ENCODE measurements around the gene CEP72. TPM values are rescaled to one million over a fixed set of nuclear protein-coding genes. Genes with fewer than 3 reads are reported as not detected.

Gene CEP72
- total RNA-seq, 3 donors from 2014 or later: 1.9 to 10.5 (median 4.3) TPM

DNA sequence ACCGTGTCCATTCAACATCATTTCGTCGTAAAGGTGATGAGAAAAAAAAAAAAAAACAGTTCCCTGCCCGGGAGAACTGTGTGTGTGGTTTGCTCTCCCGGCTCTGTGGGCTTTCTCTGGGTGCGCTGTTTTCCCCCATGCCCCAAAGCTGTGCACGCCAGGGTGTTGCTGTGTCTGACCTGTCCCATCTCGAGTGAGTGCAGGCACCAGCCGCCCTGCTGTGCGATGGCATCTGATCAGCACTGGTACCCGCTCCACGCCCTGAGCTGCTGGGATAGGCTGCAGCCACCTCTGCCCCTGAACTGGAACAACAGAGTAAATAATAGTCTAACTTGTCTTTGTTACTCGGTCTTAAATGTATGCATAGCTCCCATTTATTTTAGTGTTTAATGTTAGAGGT, 33.3 kb downstream of the CEP72 start:
- no peaks in the 10 kb centered on the region for H3K36me3 ChIP-seq
- intact Hi-C loops (cut with DNase I; ENCODE audit: low total_unique reads): no loop called here
- DNase-seq (ENCODE audit: low spot score in 2 of 2): no peak

GRCh38 chr5:646396-647201, 34.5 kb downstream of the CEP72 start:
- Histone ChIP-seq H3K4me3 (no peak overlapping the region), H3K9me3 (no peaks in the 10 kb centered on the region), H3K27me3 (no peaks in the 10 kb centered on the region), H3K36me3 (no peaks in the 10 kb centered on the region), H3K4me1 (no peaks in the 10 kb centered on the region), H3K27ac (no peak overlapping the region)
- no peak for DNase-seq (ENCODE audit: low spot score in 2 of 2)
- TF ChIP-seq POLR2AphosphoS5 (IDR thresholded peaks at IDR 0.05) (no peak), POLR2A (IDR thresholded peaks at IDR 0.05) (no peak), CTCF (IDR thresholded peaks at IDR 0.05) (no peak)
- intact Hi-C loops (cut with DNase I; ENCODE audit: low total_unique reads): no loop called here

More for the DNA sequence above, 33.3 kb downstream of the CEP72 start:
- Histone ChIP-seq H3K9me3 (no peaks in the 10 kb centered on the region), H3K27me3 (no peaks in the 10 kb centered on the region), H3K27ac (no peak overlapping the region), H3K4me3 (no peak overlapping the region), H3K4me1 (no peaks in the 10 kb centered on the region)
- TF ChIP-seq CTCF (IDR thresholded peaks at IDR 0.05) (no peak), POLR2AphosphoS5 (IDR thresholded peaks at IDR 0.05) (no peak), POLR2A (IDR thresholded peaks at IDR 0.05) (no peak)

GRCh38 chr5:647311-647710, 35.2 kb downstream of the CEP72 start:
- DNase-seq (ENCODE audit: low spot score in 2 of 2): no peak
- Histone ChIP-seq H3K4me3 (no peak overlapping the region), H3K27me3 (no peaks in the 10 kb centered on the region), H3K9me3 (no peaks in the 10 kb centered on the region), H3K36me3 (no peaks in the 10 kb centered on the region), H3K27ac (no peak overlapping the region), H3K4me1 (no peaks in the 10 kb centered on the region)
- intact Hi-C loops (cut with DNase I; ENCODE audit: low total_unique reads): no loop called here
- TF ChIP-seq CTCF (IDR thresholded peaks at IDR 0.05): no peak
- no peak for TF ChIP-seq POLR2AphosphoS5 (IDR thresholded peaks at IDR 0.05)
- no peak for TF ChIP-seq POLR2A (IDR thresholded peaks at IDR 0.05)

DNA sequence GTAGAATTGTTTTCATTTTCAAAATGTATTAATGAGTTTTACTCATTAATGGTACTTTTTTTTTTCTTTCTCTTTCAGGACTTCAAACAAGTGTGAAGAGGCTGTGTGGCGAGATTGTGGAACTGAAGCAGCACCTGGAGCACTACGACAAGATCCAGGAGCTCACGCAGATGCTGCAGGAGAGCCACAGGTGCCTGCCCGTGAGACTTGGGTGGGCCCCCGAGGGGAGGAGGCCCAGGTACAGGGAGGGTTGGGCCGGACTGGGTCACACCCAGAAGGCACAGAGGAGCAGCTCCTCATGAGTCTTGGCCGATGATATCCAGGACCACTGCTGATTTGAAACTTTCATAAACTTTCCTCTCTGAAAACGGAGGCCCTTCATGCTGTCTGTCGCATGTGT, 35.6 kb downstream of the CEP72 start:
- Histone ChIP-seq H3K27me3 (no peaks in the 10 kb centered on the region), H3K4me1 (no peaks in the 10 kb centered on the region), H3K27ac (no peak overlapping the region), H3K4me3 (no peak overlapping the region), H3K36me3 (no peaks in the 10 kb centered on the region), H3K9me3 (no peaks in the 10 kb centered on the region)
- intact Hi-C loops (cut with DNase I; ENCODE audit: low total_unique reads): no loop called here
- no peak for DNase-seq (ENCODE audit: low spot score in 2 of 2)
- no peak for TF ChIP-seq CTCF (IDR thresholded peaks at IDR 0.05)
- TF ChIP-seq POLR2A (IDR thresholded peaks at IDR 0.05): no peak

DNA sequence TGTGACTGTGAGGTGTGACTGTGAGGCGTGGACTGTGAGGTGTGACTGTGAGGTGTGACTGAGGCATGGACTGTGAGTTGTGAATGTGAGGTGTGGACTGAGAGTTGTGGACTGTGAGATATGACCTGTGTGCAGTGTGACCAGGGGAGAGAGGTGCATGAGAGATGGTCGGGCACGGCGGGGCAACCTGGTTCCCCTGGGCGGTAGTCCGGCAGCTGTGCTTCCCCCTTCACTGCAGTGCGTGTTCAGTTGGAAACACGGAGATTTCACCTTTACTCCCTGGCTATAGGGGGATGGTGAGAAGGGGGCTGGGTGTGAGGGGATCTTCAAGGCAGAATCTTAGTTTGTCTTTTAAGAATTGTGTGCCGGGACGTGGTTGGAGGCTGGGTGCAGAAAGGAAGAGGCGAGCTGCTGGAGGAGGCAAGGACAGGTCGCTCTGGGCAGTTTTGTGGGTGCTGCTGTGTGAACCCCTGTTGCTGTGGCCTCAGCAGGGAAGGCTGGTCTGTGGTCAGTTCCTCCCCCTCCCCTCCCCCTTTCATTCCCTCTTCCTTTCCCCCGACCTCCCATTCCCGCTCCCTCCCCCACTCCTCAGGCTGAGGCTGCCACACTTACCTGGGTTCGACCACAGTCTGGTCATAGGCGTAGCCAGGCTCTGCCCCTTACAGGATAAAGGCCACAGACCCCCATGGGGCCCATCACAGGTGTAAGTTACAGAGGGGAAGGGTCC, 39.3 kb downstream of the CEP72 start:
- intact Hi-C loops (cut with DNase I; ENCODE audit: low total_unique reads): no loop called here
- TF ChIP-seq POLR2AphosphoS5 (IDR thresholded peaks at IDR 0.05): no peak
- TF ChIP-seq POLR2A (IDR thresholded peaks at IDR 0.05): no peak
- TF ChIP-seq CTCF (IDR thresholded peaks at IDR 0.05): no peak
- no peak overlapping the region for H3K27ac ChIP-seq
- H3K27me3 ChIP-seq: no peaks in the 10 kb centered on the region
- H3K9me3 ChIP-seq: no peaks in the 10 kb centered on the region
- DNase-seq (ENCODE audit: low spot score in 2 of 2): peak in 1 of 2 donors; percentile 25
- no peak overlapping the region for H3K4me3 ChIP-seq
- H3K4me1 ChIP-seq: no peaks in the 10 kb centered on the region
- no peaks in the 10 kb centered on the region for H3K36me3 ChIP-seq

All from breast epithelium (tissue), 4 donors.